GM18867 (cell line): ENCODE results near the gene PPFIBP2.

Experiments used
- ATAC-seq: cut with Tn5 transposase; IDR thresholded peaks from one replicate; pipeline ENCODE4 v1.9.1; 2021; ENCODE audit warnings: mild to moderate bottlenecking, moderate library complexity; ENCODE audit not compliant: unreplicated experiment

Gene PPFIBP2

DNA sequence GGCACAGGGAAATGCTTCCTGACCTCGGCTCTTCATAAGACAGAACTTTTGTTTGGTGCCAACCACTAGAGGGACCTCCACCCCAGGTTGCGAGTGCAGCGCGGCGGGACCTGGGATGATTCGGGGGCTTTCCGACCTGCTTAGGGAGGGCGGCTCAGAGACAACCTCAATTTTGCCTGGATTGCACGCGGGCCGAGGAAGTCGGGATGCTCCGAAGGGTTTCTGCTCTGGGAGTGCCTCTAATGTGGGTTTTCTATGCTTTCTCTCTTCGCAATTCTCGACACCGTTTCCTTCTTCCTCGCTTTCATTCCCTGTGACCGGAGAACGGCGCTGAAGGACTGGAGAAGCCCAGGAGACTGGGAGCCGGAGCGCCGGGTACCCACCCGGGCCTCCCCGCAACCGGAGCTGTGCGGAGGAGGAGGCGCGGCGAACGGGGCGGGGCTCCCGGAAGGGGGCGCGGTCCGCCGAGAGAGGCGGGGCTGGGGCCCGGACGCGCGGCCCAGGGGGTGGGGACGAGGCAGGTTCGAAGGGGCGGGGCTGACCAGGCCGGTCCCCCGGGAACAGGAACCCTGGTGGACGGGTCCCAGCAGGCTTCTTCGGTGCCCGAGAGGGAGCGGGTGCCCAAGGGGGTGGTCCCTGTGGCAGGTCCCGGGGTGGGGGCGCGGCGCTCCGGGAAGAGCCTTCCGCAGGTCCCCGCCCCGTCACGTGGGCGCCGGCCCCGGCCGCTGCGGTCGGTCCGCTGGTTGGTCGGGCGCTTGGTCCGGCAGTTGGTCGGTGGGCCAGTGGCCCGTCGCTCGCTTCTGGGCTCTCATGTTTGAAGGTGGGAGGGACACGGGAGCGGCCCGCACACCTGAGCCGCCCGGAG is at the start of gene PPFIBP2:
TSS of gene PPFIBP2 (plus strand) at position 766 of the 865 bp plus-strand sequence. CDS start 35,477 bp downstream, outside the sequence.
- ATAC-seq: peak; percentile 71

DNA sequence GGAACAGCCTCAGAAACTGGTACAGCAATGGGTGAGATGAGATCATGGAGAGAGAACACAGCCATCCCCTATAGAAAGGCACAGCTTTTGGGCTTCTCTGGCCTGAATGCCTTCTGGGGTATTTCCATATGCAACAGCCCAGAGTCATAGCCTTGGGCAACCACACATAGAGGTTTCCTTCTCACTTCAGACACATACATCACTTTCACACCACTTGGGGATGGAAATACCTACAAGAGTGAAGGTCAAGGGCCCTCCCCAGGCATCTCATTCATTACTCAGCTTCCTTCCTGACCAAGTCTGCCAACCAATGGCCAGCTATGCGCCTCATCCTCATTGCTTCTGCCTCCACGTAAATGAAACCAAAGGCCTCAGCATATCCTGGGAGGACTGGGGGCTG is 46.1 kb upstream of the PPFIBP2 start:
- peak; percentile 96 for ATAC-seq

DNA sequence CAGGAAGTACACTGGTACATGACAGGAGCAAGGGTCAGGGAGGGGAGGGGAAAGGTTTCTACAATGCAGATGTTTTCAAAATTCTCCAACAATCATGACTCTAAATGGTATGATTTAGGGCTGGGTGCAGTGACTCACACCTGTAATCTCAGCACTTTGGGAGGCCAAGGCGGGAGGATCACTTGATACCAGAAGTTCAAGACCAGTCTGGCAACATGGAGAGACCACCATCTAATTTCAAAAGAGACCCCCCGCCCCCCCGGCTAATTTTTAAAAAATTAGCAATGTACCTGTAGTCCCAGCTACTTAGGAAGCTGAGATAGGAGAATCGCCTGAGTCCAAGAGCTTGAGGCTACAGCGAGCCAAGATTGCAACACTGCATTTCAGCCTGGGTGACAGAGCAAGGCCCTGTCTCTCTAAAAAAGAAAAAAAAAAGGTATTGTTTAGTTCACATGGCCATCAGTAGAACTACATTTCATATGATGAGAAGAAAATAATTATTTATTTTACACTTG is 44.4 kb upstream of the PPFIBP2 start:
- no peak for ATAC-seq

DNA sequence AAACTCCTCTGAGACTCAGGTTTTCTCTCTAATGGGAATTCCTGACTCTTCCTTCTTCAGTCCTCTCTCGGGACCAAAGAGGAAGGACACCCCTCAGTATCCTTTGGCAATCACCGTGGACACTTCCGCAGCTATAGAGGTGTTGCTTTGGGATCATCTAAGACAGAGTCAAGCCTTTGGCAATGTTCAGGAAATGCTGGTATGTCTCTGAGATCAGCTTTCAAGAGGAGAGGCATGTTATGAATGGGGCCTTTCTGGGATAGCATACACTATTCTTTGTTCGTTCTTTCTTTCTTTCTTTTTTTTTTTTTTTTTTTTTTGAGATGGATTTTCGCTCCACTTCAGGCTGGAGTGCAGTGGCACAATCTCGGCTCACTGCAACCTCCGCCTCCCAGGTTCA is 42.7 kb upstream of the PPFIBP2 start:
- ATAC-seq: no peak

DNA sequence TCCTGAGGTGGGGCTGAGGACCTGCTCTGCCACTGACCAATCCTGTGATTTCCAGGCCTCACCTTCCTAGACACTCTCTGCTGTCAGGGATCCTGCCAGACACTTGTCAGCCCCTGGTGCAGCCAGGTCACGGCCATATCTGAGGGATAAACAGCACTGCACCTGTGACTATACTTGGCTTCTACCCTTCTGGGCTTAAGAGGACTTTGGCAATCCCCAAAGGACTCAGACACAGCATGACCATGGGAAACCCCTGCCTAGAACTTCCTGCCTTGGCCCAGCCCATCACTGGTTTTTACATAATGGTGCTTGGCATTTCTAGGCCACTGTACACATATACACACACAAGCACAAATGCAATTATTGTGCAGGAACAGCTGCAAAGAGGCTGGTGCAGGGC is 40.1 kb upstream of the PPFIBP2 start:
- ATAC-seq: peak; percentile 85

DNA sequence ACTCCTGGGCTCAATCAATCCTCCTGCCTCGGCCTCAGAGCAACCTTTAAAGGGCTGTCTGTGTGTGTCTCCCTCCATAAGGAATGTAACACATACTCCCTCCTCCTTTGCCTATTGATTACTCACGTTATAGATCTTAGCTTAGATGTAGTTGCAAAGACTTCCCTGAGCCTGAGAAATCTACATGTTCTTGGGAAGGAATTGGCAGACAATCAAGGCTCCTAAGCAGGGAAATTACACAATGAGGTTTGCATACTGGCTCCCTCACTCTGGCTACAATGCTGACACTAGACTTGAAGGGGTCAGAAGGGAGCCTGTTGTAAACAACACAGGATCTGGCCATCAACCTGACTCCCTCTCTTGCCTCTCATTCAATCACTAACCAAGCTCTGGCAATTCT is 33.7 kb upstream of the PPFIBP2 start:
- ATAC-seq: no peak

DNA sequence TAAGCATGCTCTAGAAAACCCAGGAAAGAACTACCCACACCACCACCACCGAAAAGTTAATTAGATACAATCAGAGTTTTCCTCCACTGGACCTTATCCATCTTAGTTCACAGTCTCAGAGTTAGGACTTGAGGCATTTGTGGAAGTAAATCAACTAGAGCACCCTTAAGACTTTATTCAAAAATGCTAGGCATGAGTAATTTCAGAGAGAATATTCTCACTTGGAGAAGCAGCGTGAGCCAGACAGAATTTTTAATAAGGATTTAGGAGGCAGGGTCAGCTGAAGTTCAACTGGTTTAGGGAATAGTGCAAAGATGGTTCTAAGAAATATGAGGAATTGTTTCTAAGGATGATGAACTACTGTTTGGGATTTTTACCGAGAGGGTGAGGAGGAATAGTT is 29.7 kb upstream of the PPFIBP2 start:
- no peak for ATAC-seq

DNA sequence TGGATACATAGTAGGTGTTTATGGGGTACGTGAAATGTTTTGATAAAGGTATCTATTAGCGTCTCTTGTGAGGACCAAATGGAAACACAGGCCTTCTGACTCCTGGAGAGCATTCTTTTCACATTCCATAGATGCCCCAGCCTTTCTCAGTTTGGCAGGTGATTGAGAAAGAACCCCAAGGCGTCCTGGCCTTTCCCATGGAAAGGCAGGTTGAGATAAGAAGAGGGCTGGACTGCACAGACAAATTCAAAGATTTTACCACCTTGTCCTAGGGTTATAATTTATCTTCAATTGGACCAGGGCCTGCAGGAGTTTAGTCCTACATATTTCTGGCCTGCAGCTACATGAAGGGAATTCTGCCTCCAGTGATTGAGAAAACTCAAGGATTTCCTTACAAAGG is 29.2 kb upstream of the PPFIBP2 start:
- ATAC-seq: no peak

DNA sequence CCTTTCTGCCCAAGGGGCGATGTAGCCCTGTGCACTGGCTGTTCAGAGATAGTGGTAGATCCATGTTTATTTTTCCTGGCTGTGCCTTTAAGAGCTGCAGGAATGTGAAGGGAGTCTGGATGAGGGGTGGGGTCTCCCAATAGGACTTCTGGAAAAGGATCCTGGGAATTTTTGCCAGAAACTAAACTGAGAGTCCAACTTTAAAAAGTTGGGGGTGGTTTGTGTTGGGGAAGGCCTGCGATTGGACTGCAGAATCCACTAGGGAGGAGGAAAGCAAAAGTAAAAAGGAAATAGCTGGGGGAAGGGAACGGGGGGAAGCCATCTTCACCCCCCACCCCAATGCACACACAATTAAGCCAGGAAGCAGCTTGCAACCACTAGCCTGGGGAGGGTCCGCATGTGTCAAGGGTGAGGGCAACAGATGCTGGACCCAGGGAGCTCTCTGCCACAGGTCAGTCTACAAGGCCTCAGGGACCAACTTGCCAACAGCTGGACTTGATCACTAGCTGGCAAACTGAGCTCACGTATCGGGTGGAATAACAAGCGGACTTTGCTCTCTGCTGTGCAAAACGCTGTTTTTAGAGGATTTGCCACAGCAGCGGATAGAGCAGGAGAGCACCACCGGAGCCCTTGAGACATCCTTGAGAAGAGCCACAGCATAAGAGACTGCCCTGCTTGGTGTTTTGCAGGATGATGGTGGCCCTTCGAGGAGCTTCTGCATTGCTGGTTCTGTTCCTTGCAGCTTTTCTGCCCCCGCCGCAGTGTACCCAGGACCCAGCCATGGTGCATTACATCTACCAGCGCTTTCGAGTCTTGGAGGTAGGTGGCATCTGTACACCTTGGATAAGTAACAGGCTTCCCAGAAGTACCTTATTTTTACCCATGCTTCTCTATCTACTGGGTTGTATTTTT is 28.4 kb upstream of the PPFIBP2 start, which contains the start of gene OLFML1:
TSS of gene OLFML1 (plus strand) at position 321 of the 912 bp plus-strand sequence. CDS start at position 691, 370 bp downstream.
- no peak for ATAC-seq

DNA sequence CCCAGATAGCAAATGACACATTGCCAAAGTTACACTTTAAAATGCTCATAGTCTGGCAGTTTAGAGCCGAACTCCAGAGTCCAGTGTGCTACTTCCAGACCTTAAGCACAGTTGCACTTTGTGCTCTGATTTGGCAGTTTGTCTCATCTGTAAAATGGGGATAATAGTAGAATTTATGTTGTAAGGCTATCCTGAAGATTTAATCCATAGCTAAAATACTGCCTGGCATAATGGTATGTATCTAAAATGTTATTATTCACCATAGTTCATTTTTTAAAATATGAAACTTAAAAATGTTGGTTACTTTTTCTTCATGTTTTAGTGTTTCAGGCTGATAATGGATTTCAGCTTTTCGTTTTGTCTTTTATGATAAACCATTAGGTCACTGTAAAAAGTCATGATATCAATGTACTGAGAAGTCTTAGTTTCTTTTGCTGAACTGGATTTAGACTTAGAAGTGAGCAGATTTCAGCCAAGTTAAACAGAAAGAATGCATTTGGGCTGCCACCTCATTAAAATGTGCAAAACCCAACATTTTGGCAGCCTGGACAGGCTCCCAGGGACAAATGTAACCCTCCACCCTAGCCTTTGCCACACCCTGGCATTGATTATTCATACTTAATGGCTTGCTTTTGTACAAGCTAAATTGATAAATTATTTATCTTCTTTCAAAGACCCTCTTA is 27.6 kb upstream of the PPFIBP2 start:
- no peak for ATAC-seq

DNA sequence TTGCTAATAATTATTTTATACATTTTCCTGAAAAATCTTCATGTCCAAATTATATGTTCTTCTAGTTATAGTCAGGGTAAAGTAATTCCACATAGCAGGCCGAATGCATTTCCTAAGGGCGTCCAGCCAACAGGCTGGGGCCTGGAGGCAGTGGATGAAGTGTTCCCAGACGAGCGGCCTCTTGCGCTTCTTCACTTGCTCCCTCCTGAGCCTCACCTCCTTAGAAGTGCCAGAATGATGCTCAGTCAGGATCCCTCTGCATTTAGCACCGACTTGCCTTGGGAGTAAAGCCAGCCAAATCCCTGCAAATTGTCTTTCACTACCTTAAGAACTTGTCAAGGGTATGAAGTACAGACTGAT is 27.0 kb upstream of the PPFIBP2 start:
- no peak for ATAC-seq

DNA sequence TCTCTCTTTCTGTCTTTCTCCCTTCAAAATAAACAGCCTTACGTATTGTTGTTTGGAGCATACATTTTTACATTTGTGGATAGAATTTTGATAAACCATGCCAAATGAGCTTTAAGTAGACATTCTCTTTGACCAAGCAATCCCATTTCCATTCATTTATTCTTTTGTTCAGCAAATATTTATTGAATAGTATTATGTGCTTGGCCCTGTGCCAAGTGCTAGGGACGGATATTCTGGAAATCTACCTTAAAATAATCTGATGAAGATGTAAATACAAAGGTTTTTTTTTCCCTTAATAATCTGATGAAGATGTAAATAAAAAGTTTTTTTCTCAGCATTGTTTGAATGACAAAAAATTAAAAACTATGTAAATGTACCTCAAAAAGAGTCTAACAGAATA is 26.4 kb upstream of the PPFIBP2 start:
- ATAC-seq: no peak

DNA sequence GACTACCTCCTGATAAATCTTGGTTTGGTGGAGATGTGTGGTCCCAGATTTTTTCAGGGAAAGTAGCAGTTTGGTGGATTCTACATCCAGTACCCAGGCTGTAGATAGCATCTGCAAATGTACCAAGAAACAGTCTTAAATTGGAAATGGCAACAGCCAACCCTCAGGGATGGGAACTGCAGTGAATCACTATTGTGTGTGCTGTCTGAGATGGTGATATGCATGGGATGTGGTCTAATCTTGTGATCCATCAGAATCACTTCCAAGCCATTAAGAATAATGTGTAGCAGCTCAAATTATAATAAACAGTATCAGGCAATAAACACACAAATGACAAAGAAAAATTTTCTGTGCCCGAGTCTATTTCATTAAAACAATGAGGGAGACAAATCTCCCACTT is 25.1 kb upstream of the PPFIBP2 start:
- ATAC-seq: no peak

DNA sequence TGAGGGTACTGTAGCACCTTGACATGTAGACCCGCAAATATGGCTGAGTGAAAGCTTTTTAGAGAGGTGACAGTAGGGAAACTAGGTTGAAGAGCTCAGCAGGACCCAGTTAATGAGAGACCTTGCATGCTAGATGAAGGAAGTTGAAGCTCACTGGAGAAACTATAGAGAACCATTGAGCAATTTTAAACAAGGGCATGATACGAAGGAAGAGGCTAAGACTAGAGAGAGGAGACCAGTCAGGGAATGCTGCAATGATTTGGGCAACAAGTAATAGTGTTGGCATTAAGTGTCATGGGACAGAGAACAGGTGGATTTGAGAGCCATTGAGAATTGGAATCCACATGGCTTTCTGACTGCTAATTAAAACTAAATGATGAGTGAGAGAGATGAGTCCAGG is 24.4 kb upstream of the PPFIBP2 start:
- ATAC-seq: no peak

DNA sequence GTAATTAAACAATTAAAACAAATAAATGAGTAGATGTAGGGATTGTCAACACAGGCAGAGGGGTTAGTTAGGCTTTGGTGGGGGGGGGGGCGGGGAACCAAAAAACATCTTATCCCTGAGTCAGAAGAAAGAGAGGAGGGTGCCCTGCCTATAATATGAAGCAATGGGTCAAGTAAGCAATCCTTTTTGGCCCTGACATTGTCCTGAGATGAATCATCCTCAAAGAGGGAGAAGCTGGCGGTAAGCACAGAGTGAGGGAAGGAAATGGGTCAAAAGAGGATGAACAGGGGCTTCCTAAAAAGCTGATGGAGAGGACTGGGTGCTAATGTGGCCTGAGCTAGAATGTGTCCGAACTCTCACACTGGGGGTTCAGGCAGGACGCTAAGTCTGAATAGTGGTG is 23.7 kb upstream of the PPFIBP2 start:
- no peak for ATAC-seq

DNA sequence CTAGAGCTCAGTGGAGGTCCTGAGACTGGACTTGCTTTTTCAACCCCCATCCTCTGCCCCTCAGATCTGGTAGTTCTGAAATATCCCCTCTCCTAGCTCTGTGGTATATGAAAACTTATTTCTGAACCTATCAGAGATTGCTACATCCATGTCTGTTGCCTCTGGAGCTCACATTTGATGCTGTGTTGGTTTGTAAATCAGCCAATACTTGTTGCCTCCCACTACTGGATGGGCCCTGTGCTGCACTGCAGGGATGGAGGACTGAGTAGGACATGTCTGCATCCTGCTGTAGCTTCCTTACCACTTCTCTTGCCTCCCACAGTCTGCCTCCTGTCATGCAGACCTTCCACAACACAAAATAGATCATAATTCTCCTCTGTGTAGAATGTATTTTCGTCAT is 23.3 kb upstream of the PPFIBP2 start:
- ATAC-seq: no peak

DNA sequence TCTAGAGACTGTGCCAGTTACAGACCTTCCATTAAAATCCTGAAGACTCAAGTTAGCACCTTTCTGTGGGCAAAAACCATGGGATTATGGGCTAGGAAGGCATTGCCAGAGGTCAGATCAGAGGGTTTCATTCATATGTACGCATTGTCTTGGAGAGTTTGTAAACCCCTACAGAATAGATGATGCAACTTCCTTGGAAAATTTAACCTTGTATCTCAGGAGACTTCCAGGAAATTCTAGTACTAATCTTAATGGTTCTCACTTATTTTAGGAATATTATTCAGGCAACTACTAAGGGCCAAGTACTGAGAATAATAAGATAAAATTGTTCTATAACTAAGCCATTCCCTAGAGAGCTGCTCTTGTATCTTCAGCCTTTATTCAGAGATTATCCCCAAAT is 21.5 kb upstream of the PPFIBP2 start:
- ATAC-seq: no peak

DNA sequence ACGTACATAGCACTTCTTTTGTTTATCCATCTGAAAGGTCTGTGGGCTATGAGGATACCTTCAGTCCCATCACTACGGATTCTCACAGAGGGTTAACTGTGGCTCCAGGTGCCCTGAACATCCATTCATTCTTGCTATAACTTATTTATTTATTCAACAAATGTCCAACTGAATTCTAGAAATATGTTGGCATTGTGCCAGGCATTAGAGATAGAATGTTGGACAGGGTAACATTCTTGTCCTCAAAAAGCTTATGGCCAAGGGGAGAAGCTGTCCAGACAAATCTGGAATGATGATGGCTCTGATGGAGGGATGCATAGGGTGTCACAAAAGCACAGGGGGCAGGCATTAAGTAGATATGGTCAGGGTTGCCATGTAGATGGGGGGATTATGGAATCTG is 20.1 kb upstream of the PPFIBP2 start:
- ATAC-seq: no peak

DNA sequence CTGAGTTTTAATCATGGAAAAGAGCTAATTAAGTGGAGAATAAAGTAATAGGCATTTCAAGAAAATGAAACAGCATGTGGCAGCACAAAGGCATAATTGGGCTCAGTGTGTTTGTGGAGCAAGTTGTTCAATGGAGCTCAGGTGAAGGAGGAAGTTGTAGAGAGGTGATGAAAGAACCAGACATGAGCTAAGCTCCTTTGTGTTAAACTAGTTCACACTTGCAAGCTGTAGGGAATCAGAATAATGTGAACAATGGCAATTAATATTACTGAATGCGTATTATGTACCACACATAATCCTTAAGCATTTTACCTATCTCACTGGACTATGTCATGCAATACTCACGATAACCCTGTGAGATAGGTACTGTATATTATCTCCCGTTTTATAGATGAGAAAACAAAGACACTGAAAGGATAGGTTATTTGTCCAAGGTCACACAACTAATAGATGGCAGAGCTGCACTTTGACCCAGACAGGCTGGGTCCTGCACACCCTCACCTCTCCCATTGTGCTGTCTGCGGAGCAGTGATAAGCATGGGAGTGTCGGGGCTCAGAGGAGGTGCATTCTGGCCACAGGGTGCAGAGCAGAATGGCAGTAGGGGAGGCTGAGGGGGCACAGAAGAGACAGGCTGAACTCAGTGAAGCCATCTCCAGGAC is 19.6 kb upstream of the PPFIBP2 start:
- no peak for ATAC-seq

DNA sequence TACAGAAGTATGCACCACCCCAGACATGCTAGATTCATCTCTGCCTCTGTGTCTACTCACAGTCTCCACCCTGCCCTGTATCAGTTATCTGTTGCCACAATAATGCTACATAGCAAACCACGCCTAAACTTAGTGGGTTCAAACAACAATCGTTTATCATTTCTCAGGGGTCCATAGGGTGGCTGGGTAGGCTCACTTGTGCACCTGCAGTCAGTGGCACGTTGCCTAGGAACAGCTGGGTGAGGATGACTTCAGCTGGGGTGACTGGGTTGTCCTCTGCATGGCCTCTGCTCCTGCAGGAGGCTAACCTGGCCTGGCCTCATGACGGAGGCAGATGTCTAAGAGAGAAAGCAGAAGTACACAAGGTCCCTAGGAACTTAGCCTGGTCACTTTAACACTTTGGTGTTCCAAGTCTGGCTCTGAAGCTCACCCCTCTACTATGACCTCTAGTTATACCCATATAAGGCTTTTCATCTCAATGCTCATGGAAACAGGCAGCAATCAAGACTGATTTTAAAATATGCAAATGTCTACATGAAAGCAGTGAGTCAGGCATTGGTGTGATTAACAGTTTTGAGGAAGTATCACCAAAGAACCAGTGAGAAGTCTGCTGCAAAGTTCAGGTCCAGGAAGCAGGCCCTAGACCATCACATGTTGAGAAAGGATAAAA is 17.8 kb upstream of the PPFIBP2 start:
- peak; percentile 95 for ATAC-seq
